SH-SY5Y (cell line): ENCODE results near the gene NKD1.

Source experiments
- GATA2 ChIP-seq: IDR thresholded peaks from 2 replicates; pipeline ENCODE4 v1.6.1; 2011; ENCODE audit warnings: mild to moderate bottlenecking, low read depth, low read length
- GATA3 ChIP-seq: IDR thresholded peaks from 2 replicates; pipeline ENCODE4 v1.6.1; 2011; ENCODE audit warnings: low read depth, mild to moderate bottlenecking, low read length, moderate library complexity

DNA sequence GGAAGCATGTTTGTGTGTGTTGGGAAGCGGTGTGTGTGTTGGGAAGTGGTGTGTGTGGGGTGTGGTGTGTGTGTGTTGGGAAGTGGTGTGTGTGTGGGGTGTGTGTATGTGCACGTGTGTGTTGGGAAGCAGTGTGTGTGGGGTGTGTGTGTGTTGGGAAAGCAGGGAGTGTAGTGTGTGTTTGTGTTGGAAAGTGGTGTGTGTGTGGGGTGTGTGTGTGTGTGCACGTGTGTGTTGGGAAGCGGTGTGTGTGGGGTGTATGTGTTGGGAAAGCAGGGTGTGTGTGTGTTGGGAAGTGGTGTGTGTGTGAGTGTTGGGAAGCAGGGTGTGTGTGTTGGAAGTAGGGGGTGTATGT, 144.4 kb downstream of the NKD1 start:
- TF ChIP-seq GATA2 (no peak), GATA3 (no peak)
